B cell (primary cell): ENCODE results near the gene PRKN.

Experiments
- EZH2 ChIP-seq: IDR thresholded peaks from 2 replicates; pipeline ENCODE4 v1.6.1; 2012; ENCODE audit warnings: borderline replicate concordance, low read depth, mild to moderate bottlenecking, moderate library complexity, low read length; ENCODE audit not compliant: insufficient read depth, poor library complexity, severe bottlenecking
- TF ChIP-seq, protein P1 (sequence below): fragments of 200-600 bp; IDR thresholded peaks from one replicate; pipeline ENCODE4 v1.8.0; 2022; ENCODE audit warnings: antibody characterized with exemption, mild to moderate bottlenecking

DNA sequence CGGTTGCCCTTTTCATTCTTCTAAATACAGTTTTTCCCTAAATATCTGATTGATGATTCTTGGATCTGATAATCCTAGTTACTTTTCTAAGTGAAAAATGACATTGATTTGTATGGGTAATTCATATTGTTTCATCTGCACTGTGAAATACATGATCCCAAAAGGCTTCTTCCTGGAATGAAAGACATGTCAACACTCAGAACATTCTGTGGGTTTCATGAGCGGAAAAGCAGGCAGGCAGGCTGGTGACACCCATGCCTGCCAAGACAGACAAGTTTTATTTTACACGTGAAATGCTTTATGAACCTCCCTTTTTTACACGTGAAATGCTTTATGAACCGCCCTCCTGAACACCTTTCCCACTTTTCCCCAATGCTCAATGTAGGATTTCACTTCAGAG is 105.0 kb downstream of the PRKN start:
- TF ChIP-seq, protein P1, sequence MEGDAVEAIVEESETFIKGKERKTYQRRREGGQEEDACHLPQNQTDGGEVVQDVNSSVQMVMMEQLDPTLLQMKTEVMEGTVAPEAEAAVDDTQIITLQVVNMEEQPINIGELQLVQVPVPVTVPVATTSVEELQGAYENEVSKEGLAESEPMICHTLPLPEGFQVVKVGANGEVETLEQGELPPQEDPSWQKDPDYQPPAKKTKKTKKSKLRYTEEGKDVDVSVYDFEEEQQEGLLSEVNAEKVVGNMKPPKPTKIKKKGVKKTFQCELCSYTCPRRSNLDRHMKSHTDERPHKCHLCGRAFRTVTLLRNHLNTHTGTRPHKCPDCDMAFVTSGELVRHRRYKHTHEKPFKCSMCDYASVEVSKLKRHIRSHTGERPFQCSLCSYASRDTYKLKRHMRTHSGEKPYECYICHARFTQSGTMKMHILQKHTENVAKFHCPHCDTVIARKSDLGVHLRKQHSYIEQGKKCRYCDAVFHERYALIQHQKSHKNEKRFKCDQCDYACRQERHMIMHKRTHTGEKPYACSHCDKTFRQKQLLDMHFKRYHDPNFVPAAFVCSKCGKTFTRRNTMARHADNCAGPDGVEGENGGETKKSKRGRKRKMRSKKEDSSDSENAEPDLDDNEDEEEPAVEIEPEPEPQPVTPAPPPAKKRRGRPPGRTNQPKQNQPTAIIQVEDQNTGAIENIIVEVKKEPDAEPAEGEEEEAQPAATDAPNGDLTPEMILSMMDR = no peak
- TF ChIP-seq EZH2 = no peak
